ENCODE measurements around the gene CARD9. TPM values are rescaled to one million over a fixed set of nuclear protein-coding genes. Genes with fewer than 3 reads are reported as not detected.

The CARD9 gene
- total and polyA plus RNA-seq, 2 donors (not counting 1 experiment from before 2014, with no cell fraction given) = 0.69 to 3.3 TPM

GRCh38 chr9:136394312-136395019 lies 21.0 kb upstream of the CARD9 start:
- DNase-seq (ENCODE audit: low read depth in 2 of 2) = no peak
- Histone ChIP-seq H2AFZ (ENCODE audit: low read length) (no peak overlapping the region), H3K27me3 (ENCODE audit: control insufficient read depth, insufficient read depth, low read length) (no peaks in the 10 kb centered on the region), H3K4me1 (ENCODE audit: control insufficient read depth, extremely low read depth, insufficient read depth, low read length) (peaks cover 6% of the 10 kb centered on the region), H3K9ac (ENCODE audit: insufficient read depth, low read length) (no peak overlapping the region), H3K79me2 (ENCODE audit: control insufficient read depth, insufficient read depth, low read length) (peaks cover 15% of the 10 kb centered on the region), H3K27ac (ENCODE audit: insufficient read depth, low read length) (no peak overlapping the region), H3K4me2 (ENCODE audit: extremely low read depth, insufficient read depth, low read length) (no peak overlapping the region), H3K4me3 (replicated peaks in 1 of 4; ENCODE audit: control extremely low read depth in 1 of 4, insufficient read depth in 1 of 4, low read depth in 3 of 4, low read length in 4 of 4) (no peak overlapping the region), H4K20me1 (ENCODE audit: control insufficient read depth, extremely low read depth, insufficient read depth, low read length) (no peaks in the 10 kb centered on the region), H3K36me3 (ENCODE audit: control insufficient read depth, insufficient read depth, low read length) (peaks cover 30% of the 10 kb centered on the region), H3K9me3 (ENCODE audit: control insufficient read depth, insufficient read depth, low read depth, low read length) (no peaks in the 10 kb centered on the region)
- TF ChIP-seq EZH2 (IDR thresholded peaks at IDR 0.05; ENCODE audit: low read length, missing control alignments) (no peak), CTCF (conservative IDR thresholded peaks at IDR 0.05 in 1 of 2, IDR thresholded peaks at IDR 0.05 in 1 of 2; ENCODE audit: low read depth in 1 of 2, low read length in 2 of 2) (no peak)

GRCh38 chr9:136393531-136393930 lies 20.1 kb upstream of the CARD9 start:
- Histone ChIP-seq H4K20me1 (ENCODE audit: control insufficient read depth, extremely low read depth, insufficient read depth, low read length) (no peaks in the 10 kb centered on the region), H3K36me3 (ENCODE audit: control insufficient read depth, insufficient read depth, low read length) (peaks cover 34% of the 10 kb centered on the region), H3K27ac (ENCODE audit: insufficient read depth, low read length) (no peak overlapping the region), H3K4me3 (replicated peaks in 1 of 4; ENCODE audit: control extremely low read depth in 1 of 4, insufficient read depth in 1 of 4, low read depth in 3 of 4, low read length in 4 of 4) (no peak overlapping the region), H3K9me3 (ENCODE audit: control insufficient read depth, insufficient read depth, low read depth, low read length) (no peaks in the 10 kb centered on the region), H3K4me2 (ENCODE audit: extremely low read depth, insufficient read depth, low read length) (no peak overlapping the region), H3K4me1 (ENCODE audit: control insufficient read depth, extremely low read depth, insufficient read depth, low read length) (peaks cover under 1% of the 10 kb centered on the region), H2AFZ (ENCODE audit: low read length) (no peak overlapping the region), H3K27me3 (ENCODE audit: control insufficient read depth, insufficient read depth, low read length) (no peaks in the 10 kb centered on the region), H3K9ac (ENCODE audit: insufficient read depth, low read length) (no peak overlapping the region), H3K79me2 (ENCODE audit: control insufficient read depth, insufficient read depth, low read length) (peaks cover 6% of the 10 kb centered on the region)
- DNase-seq (ENCODE audit: low read depth in 2 of 2) = no peak
- TF ChIP-seq EZH2 (IDR thresholded peaks at IDR 0.05; ENCODE audit: low read length, missing control alignments) = no peak
- no peak for TF ChIP-seq CTCF (conservative IDR thresholded peaks at IDR 0.05 in 1 of 2, IDR thresholded peaks at IDR 0.05 in 1 of 2; ENCODE audit: low read depth in 1 of 2, low read length in 2 of 2)

GRCh38 chr9:136392538-136393449 lies 19.3 kb upstream of the CARD9 start:
- H2AFZ ChIP-seq (ENCODE audit: low read length) = no peak overlapping the region
- no peaks in the 10 kb centered on the region for H3K27me3 ChIP-seq (ENCODE audit: control insufficient read depth, insufficient read depth, low read length)
- no peaks in the 10 kb centered on the region for H4K20me1 ChIP-seq (ENCODE audit: control insufficient read depth, extremely low read depth, insufficient read depth, low read length)
- TF ChIP-seq EZH2 (IDR thresholded peaks at IDR 0.05; ENCODE audit: low read length, missing control alignments) (no peak), CTCF (conservative IDR thresholded peaks at IDR 0.05 in 1 of 2, IDR thresholded peaks at IDR 0.05 in 1 of 2; ENCODE audit: low read depth in 1 of 2, low read length in 2 of 2) (no peak)
- no peaks in the 10 kb centered on the region for H3K79me2 ChIP-seq (ENCODE audit: control insufficient read depth, insufficient read depth, low read length)
- no peak for DNase-seq (ENCODE audit: low read depth in 2 of 2)
- no peak overlapping the region for H3K4me2 ChIP-seq (ENCODE audit: extremely low read depth, insufficient read depth, low read length)
- no peak overlapping the region for H3K4me3 ChIP-seq (replicated peaks in 1 of 4; ENCODE audit: control extremely low read depth in 1 of 4, insufficient read depth in 1 of 4, low read depth in 3 of 4, low read length in 4 of 4)
- H3K36me3 ChIP-seq (ENCODE audit: control insufficient read depth, insufficient read depth, low read length) = peaks cover 37% of the 10 kb centered on the region
- no peak overlapping the region for H3K27ac ChIP-seq (ENCODE audit: insufficient read depth, low read length)
- no peak overlapping the region for H3K9ac ChIP-seq (ENCODE audit: insufficient read depth, low read length)
- H3K9me3 ChIP-seq (ENCODE audit: control insufficient read depth, insufficient read depth, low read depth, low read length) = no peaks in the 10 kb centered on the region
- H3K4me1 ChIP-seq (ENCODE audit: control insufficient read depth, extremely low read depth, insufficient read depth, low read length) = no peaks in the 10 kb centered on the region

All from fibroblast of lung (primary cell).